ENCODE measurements around the gene ARL3.
"Not testable (repeated sequence)": the region's sequence is repeated elsewhere in the genome, so short reads cannot be mapped to it uniquely, and the experiment has no call there.

Gene ARL3

DNA sequence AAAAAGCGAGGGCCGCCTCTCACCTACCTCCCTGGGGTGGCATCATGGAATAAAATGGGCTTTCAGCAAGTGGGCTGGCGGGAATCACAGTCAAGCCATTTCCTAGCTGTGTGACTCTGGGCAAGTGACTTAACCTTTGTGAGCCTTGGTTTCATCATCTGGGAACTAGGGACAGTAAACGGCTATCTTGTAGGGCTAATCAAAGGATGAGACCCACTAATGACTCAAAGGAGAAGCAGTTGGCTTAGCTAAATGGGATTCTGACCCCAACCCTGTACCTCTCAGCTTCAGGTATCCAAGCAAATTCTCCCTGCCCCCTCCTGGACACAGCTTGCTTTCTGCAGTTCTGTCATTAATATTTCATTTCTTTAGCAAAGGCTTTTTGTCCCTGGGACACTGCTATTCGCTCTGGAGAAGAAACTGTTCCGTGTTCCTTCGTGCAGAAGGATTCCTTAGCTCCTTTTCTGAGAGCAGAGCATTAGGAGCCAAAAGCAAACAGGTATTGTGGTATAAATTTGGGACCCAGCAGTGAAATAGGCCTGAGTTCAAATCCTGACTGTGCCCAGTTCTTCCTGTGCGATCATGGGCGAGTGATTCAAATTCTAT is 44.0 kb downstream of the ARL3 start:
- no peak for DNase-seq

DNA sequence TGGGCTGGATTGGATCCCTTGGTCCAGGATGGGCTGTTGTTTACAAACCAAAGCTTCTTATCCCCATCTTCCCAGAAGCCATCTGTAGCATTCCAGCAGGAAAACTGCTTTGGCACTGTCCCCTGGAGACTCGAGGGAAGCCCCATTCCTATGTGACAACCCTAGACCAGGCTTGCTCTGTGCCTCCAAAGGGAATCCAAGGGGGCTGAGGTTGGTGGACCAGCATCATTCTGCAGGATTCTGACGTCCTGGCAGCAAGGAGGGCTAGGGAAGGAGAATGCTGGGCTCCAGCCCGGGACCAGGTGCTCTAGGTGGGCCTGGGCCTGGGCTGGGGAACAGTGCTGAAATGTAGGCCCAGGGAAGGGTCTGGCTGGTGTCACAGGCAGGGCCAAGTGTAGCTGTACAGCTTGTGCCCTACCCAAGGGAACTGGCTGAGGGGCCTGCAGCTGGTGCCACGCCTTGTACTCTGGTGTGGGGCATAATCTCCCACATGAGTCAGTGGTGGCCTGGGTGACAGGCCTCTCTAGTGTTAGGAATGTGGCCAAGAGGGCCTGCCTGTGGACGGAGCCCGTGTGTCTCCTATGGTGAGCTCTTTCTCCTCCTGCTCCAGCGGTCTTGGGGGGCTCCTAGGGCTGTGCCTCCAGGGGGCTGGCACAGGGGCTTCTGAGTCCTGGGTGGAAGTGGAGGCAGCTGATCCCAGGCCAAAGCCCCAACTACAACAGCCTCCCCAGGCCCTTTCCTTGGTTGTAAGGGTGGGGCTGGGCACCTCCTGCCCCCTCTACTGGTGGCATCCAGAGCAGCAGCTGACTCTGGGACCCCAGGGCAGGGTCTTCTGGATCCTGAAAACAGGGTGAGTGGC is 44.8 kb downstream of the ARL3 start:
- DNase-seq, result no peak

GRCh38 chr10:102668326-102669107 is 45.7 kb downstream of the ARL3 start:
- DNase-seq, result no peak

- DNase-seq, result not testable (repeated sequence)
Measured at GRCh38 chr10:102667411-102667810, 46.8 kb downstream of the ARL3 start.

- DNase-seq, result no peak
Measured at GRCh38 chr10:102665904-102666509, 48.2 kb downstream of the ARL3 start.

DNA sequence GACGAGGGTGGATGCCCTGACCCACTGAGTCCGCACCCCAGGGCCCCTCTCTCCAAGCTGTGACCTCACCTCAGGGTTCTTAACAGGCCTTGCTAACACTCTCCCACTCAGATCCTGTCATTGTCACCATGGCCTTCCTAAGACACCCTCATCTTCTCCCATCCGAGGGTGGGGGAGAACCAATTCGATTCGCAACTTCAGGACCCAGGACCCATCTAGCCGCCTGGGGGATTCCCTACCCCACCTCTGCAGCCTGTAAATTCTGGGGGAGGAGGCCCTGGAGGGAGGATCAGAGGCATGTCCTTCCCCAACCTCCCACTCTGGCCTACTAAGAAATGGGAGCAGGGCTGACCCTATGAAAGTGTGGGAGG is 52.6 kb downstream of the ARL3 start:
- DNase-seq, result no peak

GRCh38 chr10:102660888-102661657 is 53.1 kb downstream of the ARL3 start:
- no peak for DNase-seq

- no peak for DNase-seq
Measured at GRCh38 chr10:102658802-102659201, 55.4 kb downstream of the ARL3 start.

DNA sequence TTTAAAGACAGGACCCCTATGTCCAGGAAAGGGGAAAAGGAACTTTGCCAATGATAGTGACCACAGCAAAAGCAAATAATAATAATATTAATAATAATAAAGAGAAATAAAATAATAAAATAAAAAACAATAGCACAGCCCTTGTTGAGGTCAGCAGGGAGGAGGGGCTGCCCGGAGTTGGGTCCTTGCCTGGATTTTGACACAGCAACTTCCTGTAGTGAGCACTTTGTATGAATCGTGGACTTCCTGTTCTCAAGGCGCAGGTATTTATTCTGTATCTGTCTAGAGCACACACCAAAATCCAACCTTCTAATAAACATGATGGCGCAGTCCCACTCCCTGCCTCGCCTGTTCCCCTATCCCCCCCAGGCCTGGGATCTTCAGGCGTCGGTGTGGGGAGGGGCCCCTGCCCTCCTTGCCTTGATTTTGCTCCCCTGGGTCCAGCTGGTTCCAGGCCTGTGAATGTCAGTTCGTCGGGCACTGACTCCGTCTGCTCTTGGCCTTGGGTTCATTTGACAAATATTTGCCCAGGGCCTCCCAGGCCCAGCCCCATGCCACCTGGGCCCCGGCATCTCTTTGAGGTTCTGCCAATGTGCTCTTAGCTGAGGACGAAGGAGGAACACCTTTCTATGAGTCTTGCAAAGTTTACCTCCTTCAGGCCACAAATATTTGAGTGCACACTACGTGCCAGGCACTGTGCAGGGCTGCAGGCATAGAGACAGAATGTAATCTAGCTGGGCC is 56.0 kb downstream of the ARL3 start:
- DNase-seq, result no peak

DNA sequence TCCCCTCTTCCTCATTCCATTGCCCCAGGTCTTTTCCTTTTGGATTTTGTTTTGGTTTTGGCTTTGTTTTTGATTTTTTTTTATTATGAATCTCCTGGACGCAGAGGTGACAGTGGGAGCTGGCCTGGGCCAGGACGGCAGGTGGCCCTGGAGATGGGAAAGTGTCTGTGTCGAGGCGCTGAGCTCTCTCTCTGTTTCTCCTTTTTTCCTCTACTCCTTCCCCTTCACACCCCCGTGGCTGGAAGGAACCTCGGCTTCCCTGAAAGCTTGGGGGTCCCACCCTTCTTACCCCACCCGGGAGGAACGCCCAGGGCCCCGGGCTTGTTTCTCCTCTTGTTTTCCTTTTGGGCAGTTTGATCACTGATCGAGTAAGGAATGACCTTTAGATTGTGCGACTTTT is 56.7 kb downstream of the ARL3 start:
- no peak for DNase-seq

DNA sequence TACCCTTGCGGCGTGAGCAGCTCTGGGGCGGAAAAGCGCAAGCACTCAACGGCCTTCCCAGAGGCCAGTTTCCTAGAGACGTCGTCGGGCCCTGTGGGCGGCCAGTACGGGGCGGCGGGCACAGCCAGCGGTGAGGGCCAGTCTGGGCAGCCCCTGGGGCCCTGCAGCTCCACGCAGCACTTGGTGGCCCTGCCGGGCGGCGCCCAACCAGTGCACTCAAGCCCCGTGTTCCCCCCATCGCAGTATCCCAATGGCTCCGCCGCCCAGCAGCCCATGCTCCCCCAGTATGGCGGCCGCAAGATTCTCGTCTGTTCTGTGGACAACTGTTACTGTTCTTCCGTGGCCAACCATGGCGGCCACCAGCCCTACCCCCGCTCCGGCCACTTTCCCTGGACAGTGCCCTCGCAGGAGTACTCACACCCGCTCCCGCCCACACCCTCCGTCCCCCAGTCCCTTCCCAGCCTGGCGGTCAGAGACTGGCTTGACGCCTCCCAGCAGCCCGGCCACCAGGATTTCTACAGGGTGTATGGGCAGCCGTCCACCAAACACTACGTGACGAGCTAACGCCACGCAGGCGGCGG is 57.3 kb downstream of the ARL3 start:
- DNase-seq, result no peak

GRCh38 chr10:102656026-102656425 is 58.2 kb downstream of the ARL3 start:
- DNase-seq, result no peak

DNA sequence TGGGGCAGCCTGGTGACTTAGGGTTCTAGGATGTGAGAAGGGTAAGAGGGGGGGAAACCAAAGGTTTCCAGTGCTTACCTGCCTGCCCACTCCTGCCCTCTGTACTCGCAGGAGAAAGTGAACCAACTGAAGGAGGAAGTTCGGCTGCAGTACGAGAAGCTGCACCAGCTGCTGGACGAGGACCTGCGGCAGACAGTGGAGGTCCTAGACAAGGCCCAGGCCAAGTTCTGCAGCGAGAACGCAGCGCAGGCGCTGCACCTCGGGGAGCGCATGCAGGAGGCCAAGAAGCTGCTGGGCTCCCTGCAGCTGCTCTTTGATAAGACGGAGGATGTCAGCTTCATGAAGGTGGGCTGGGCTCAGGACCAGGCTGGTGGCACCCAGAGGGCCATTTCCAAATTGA is 59.2 kb downstream of the ARL3 start:
- no peak for DNase-seq

GRCh38 chr10:102654566-102654965 is 59.6 kb downstream of the ARL3 start:
- DNase-seq, result no peak

GRCh38 chr10:102653060-102653459 is 61.1 kb downstream of the ARL3 start:
- DNase-seq, result no peak

DNA sequence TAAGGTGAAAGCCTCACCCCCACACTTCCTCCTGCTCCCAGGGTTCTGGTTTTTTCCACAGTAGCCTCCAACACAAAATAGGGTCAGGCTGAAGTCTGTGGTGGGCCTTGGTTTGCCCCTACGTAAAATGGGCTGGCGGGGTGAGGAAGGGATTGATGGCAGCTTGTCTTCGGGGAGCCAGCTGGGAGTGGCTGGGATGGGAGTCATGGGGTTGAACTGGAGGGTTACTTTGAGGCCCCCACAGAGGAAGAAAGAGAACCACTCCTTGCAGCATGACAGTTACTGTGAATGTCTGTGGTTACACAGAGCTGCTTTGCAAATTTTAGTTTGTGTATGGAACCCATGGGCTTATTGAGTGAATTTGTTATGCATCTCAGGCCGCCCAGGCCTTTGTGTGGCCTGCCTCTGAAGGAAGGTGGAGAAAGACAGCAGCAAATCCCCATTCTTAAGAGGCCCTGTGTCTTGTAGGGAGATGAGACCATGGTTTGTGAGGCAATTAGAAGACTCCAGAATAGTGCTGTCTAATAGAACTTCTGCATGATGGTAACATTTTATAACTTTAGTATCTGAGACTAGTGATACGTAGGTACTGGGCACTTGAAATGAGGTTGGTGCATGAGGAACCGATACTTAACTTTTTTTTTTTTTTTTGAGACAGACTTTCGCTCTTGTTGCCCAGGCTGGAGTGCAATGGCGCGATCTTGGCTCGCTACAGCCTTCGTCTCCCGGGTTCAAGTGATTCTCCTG is 61.9 kb downstream of the ARL3 start:
- DNase-seq, result no peak

DNA sequence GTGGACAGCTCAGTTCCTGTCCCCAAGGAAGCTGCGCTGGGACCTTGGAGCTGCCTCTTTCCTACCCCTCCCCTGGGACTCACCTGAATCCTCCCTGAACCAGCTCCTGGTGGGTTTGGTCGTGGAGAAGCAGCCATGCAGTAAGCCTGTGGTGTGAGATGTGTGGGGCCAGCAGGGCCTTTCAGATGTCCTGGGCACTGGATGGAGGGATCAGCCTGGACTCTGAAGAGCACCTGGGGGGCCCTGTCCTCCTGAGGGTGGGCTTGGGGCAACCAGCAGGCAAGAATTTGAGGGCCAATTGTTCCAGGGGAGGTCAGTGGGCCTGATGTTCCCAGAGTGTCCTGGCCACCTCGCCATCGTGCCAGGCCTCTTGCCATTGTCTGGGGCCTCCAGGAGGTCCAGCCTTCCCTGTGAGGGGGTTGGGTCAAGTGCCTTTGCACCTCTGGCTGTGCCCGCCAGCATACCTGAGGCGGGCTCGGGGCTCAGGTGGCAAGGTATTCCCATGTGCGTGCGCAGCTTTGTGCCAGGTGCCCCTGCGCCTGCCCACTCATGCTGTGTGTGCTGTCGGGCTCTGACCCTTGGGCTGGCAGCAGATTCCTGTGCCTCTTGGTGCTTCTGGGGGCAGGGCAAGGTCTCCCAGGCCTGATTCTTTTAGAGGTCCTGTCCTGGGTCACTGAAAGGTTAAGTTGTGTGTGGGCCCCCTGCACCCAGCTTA is 62.6 kb downstream of the ARL3 start:
- no peak for DNase-seq

DNA sequence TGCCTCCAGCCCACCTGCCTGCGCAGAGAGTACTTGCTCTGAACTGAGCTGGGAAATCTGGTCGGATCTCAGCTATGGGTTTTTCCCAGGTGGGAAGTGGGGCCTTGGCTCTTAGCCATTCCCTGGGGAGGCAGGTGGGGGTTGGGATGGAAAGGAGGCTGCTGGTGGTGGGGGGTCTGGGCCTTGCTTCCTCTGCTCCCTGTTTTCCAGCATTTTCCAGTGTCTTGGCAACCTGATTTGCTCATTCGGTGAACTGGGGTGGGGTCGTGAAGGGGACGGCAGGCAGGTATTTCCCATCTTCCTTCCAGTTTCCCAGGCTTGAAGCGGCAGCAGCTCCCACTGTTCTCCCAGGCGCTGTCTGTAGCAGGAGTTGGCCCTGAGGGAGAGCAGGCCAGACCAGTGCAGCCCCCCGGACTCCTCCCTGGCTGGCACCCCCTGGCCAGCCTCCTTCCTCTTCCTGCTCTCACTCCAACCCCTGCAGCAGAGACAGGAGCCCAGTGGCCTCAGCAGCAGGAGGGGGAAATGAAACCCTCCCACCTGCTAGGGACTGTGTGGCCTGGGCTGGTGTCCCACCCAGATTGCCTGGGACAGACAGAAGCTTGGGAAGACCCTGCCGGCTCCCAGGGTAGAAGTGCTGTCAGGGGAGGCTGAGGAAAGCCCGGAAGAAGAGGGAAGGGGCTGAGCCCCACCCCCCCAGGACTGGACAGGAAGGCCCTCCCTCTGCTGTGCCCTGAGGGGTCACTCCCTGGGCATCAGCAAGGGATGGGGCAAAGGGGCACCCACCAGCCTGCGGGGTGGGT is 63.3 kb downstream of the ARL3 start:
- DNase-seq, result no peak
